SK-N-SH (cell line): ENCODE measurements around the gene CAMK2N1.

ENCODE experiments used
- CHD2 ChIP-seq: fragments of 150-350 bp; IDR thresholded peaks from 2 replicates; pipeline ENCODE4 v1.6.1; 2018; ENCODE audit warnings: low read length; ENCODE audit not compliant: partially characterized antibody
- CTCF ChIP-seq: fragments of 200-600 bp; sonication (generic); IDR thresholded peaks from 2 replicates; pipeline ENCODE4 v1.6.1; 2017; ENCODE audit warnings: antibody characterized with exemption, mild to moderate bottlenecking, moderate library complexity
- EP300 ChIP-seq, 2 experiments: IDR thresholded peaks; 2 replicates each; pipeline versions ENCODE4 v1.4.0 to v1.6.1; 2012; ENCODE audit warnings: borderline replicate concordance in 1 of 2, low read depth in 1 of 2, low read length in 1 of 2
- IRF3 ChIP-seq: fragments of 150-350 bp; IDR thresholded peaks from 2 replicates; pipeline ENCODE4 v1.6.1; 2016; ENCODE audit warnings: mild to moderate bottlenecking, low read depth, low read length
- MAX ChIP-seq: IDR thresholded peaks from 2 replicates; pipeline ENCODE4 v1.4.0; 2012; ENCODE audit warnings: low read depth
- MXI1 ChIP-seq: IDR thresholded peaks from 2 replicates; pipeline ENCODE4 v1.6.1; 2012; ENCODE audit warnings: mild to moderate bottlenecking, low read depth, low read length, improper control_type of control experiment
- POLR2AphosphoS5 ChIP-seq: IDR thresholded peaks from 2 replicates; pipeline ENCODE4 v1.6.1; 2012; ENCODE audit warnings: low read depth, low read length
- RAD21 ChIP-seq: IDR thresholded peaks from 2 replicates; pipeline ENCODE4 v1.6.1; 2012; ENCODE audit warnings: mild to moderate bottlenecking, low read length
- USF1 ChIP-seq: IDR thresholded peaks from 2 replicates; pipeline ENCODE4 v1.4.0; 2012; ENCODE audit warnings: low read depth, borderline replicate concordance
- USF2 ChIP-seq: fragments of 150-350 bp; IDR thresholded peaks from 2 replicates; pipeline ENCODE4 v1.6.1; 2017; ENCODE audit warnings: antibody characterized with exemption, low read length, low read depth, borderline replicate concordance
- YY1 ChIP-seq: IDR thresholded peaks from 2 replicates; pipeline ENCODE4 v1.4.0; 2012; ENCODE audit warnings: low read depth, mild to moderate bottlenecking

GRCh38 chr1:20534659-20535417 lies 48.8 kb upstream of the CAMK2N1 start:
- no peak for TF ChIP-seq EP300 (IDR thresholded peaks at IDR 0.05; ENCODE audit: borderline replicate concordance in 1 of 2, low read depth in 1 of 2, low read length in 1 of 2)
- TF ChIP-seq CTCF = no peak
- TF ChIP-seq YY1 = no peak
- TF ChIP-seq USF1 = no peak
- TF ChIP-seq MXI1 = no peak
- no peak for TF ChIP-seq USF2
- TF ChIP-seq CHD2 = no peak
- TF ChIP-seq IRF3 = no peak
- TF ChIP-seq POLR2AphosphoS5 = no peak
- TF ChIP-seq RAD21 = no peak
- no peak for TF ChIP-seq MAX
